Sigmoid colon (tissue), 7 donors: ENCODE results near the gene URB2. TPM values are rescaled to one million over a fixed set of nuclear protein-coding genes. Genes with fewer than 3 reads are reported as not detected.

Experiments
- DNase-seq: peaks from one replicate; pipeline ENCODE4 v3.0.0-alpha.2; 2019
- H3K27ac ChIP-seq, 4 donors: fragments of 200-600 bp; sonication (generic); one replicate each; pipeline ENCODE4 v1.5.1; 2016 to 2019; ENCODE audit warnings: mild to moderate bottlenecking in 1 of 4
- H3K27me3 ChIP-seq, 3 donors: fragments of 200-600 bp; sonication (generic); one replicate each; pipeline ENCODE4 v1.5.1; 2019; ENCODE audit warnings: mild to moderate bottlenecking in 1 of 3
- H3K36me3 ChIP-seq, 4 donors: fragments of 200-600 bp; sonication (generic); one replicate each; pipeline ENCODE4 v1.5.1; 2016 to 2019
- H3K4me1 ChIP-seq, 4 donors: fragments of 200-600 bp; sonication (generic); one replicate each; pipeline ENCODE4 v1.5.1; 2017 to 2019
- H3K4me3 ChIP-seq, 4 donors: fragments of 200-600 bp; sonication (generic); one replicate each; pipeline ENCODE4 v1.5.1; 2017 to 2019; ENCODE audit warnings: mild to moderate bottlenecking in 2 of 4, moderate library complexity in 1 of 4
- H3K9me3 ChIP-seq, 4 donors: fragments of 200-600 bp in 3 of 4; sonication (generic) in 3 of 4; one replicate each; pipeline versions ENCODE4 v1.5.1 to v1.6.1; 2013 to 2019
- CTCF ChIP-seq, 4 experiments: fragments of 450-650 bp in 3 of 4; fragments of 200-600 bp in 1 of 4; IDR thresholded peaks; one replicate each; pipeline ENCODE4 v1.5.1; 2016 to 2019; ENCODE audit warnings: antibody characterized with exemption in 4 of 4, mild to moderate bottlenecking in 3 of 4, moderate library complexity in 2 of 4
- EP300 ChIP-seq, 4 donors: sonication (generic); formaldehyde crosslinking; IDR thresholded peaks; one replicate each; pipeline ENCODE4 v1.6.1; 2017; ENCODE audit warnings: antibody characterized with exemption in 4 of 4
- POLR2A ChIP-seq, 2 donors: fragments of 450-650 bp; IDR thresholded peaks; one replicate each; pipeline ENCODE4 v1.6.1; 2016; ENCODE audit warnings: antibody characterized with exemption in 2 of 2, mild to moderate bottlenecking in 2 of 2, moderate library complexity in 2 of 2
- POLR2AphosphoS5 ChIP-seq, 4 donors: sonication (generic); formaldehyde crosslinking; IDR thresholded peaks; one replicate each; pipeline ENCODE4 v1.6.1; 2017; ENCODE audit warnings: antibody characterized with exemption in 4 of 4
- WGBS, 2 donors: extraction: QIAGEN DNeasy Blood & Tissue Kit; methylation state at CpG; one replicate each; pipeline ENCODE4 v1.1.7; 2013; 5-methylcytosine and 5-hydroxymethylcytosine counted together
- intact Hi-C: fragments of 100-400 bp; cut with DNase I; formaldehyde crosslinking; loops from one replicate; pipeline ENCODE4 v1.15.1; 2023
- polyA plus RNA-seq, 3 donors: library from polyadenylated mRNA; stranded (reverse); fragments of 200-250 nt; gene quantifications; one replicate each; pipeline ENCODE4 v1.2.3, GENCODE V29; 2013
- total RNA-seq, 4 donors: library from RNA; depleted of rRNA; stranded (reverse); fragments of >200 nt; gene quantifications; one replicate each; pipeline ENCODE4 v1.1.0, GENCODE V29; 2016
- donor health status: healthy with polysubstance abuse.
- donor health status: Bipolar disorder and iron deficiency.
- donor health status: healthy.

URB2 gene
- total and polyA plus RNA-seq, 7 donors = 0.60 to 11.7 (median 5.2) TPM

GRCh38 chr1:229608590-229608989 lies 17.5 kb upstream of the URB2 start:
- DNase-seq = no peak
- Histone ChIP-seq H3K4me1 (no peaks in the 10 kb centered on the region), H3K27ac (no peak overlapping the region), H3K4me3 (no peak overlapping the region), H3K9me3 (no peaks in the 10 kb centered on the region), H3K27me3 (no peaks in the 10 kb centered on the region), H3K36me3 (peaks cover 0 to 96% (median 45%) of the 10 kb centered on the region in 4 donors)
- 92 to 95% methylated on average over 2 of the region's 2 CpGs for WGBS, 2 donors
- intact Hi-C loops = no loop called here
- TF ChIP-seq CTCF (IDR thresholded peaks at IDR 0.05) (no peak), POLR2AphosphoS5 (IDR thresholded peaks at IDR 0.05) (no peak)

- no peak overlapping the region for H3K27ac ChIP-seq
- H3K4me3 ChIP-seq = no peak overlapping the region
- peaks cover 0 to 53% (median 32%) of the 10 kb centered on the region in 4 donors for H3K36me3 ChIP-seq
- WGBS, 2 donors = 85 to 95% methylated on average over 5 of the region's 5 CpGs
- no peaks in the 10 kb centered on the region for H3K27me3 ChIP-seq
- TF ChIP-seq POLR2A (IDR thresholded peaks at IDR 0.05) (no peak), POLR2AphosphoS5 (IDR thresholded peaks at IDR 0.05) (no peak), EP300 (IDR thresholded peaks at IDR 0.05) (no peak), CTCF (IDR thresholded peaks at IDR 0.05) (no peak)
- intact Hi-C loops = no loop called here
- peaks cover 0 to 10% (median 5%) of the 10 kb centered on the region in 4 donors for H3K4me1 ChIP-seq
- no peak for DNase-seq
- H3K9me3 ChIP-seq = no peaks in the 10 kb centered on the region
These were observed 12.1 kb upstream of the URB2 start for GRCh38 chr1:229613938-229614337.

GRCh38 chr1:229614701-229615100 lies 11.3 kb upstream of the URB2 start:
- Histone ChIP-seq H3K36me3 (peaks cover 0 to 46% (median 28%) of the 10 kb centered on the region in 4 donors), H3K4me1 (peaks cover 0 to 10% (median 5%) of the 10 kb centered on the region in 4 donors), H3K9me3 (no peaks in the 10 kb centered on the region), H3K27me3 (no peaks in the 10 kb centered on the region), H3K4me3 (no peak overlapping the region), H3K27ac (no peak overlapping the region)
- WGBS, 2 donors = 97 to 98% methylated on average over 2 of the region's 2 CpGs
- no peak for DNase-seq
- intact Hi-C loops = no loop called here
- no peak for TF ChIP-seq POLR2A (IDR thresholded peaks at IDR 0.05)
- TF ChIP-seq CTCF (IDR thresholded peaks at IDR 0.05) = no peak
- no peak for TF ChIP-seq EP300 (IDR thresholded peaks at IDR 0.05)
- no peak for TF ChIP-seq POLR2AphosphoS5 (IDR thresholded peaks at IDR 0.05)

GRCh38 chr1:229617351-229618100 lies 8.5 kb upstream of the URB2 start:
- Histone ChIP-seq H3K36me3 (peaks cover 0 to 18% (median 8%) of the 10 kb centered on the region in 4 donors), H3K27me3 (no peaks in the 10 kb centered on the region), H3K27ac (no peak overlapping the region), H3K4me3 (no peak overlapping the region), H3K9me3 (no peaks in the 10 kb centered on the region), H3K4me1 (peaks cover 0 to 34% (median 15%) of the 10 kb centered on the region in 4 donors)
- no peak for DNase-seq
- TF ChIP-seq POLR2A (IDR thresholded peaks at IDR 0.05) = no peak
- no peak for TF ChIP-seq EP300 (IDR thresholded peaks at IDR 0.05)
- no peak for TF ChIP-seq POLR2AphosphoS5 (IDR thresholded peaks at IDR 0.05)
- no peak for TF ChIP-seq CTCF (IDR thresholded peaks at IDR 0.05)
- WGBS, 2 donors = 90% methylated on average over 11 of the region's 11 CpGs
- intact Hi-C loops = no loop called here

GRCh38 chr1:229619002-229619401 lies 7.0 kb upstream of the URB2 start:
- intact Hi-C loops = no loop called here
- TF ChIP-seq CTCF (IDR thresholded peaks at IDR 0.05) (no peak), POLR2AphosphoS5 (IDR thresholded peaks at IDR 0.05) (no peak), EP300 (IDR thresholded peaks at IDR 0.05) (no peak), POLR2A (IDR thresholded peaks at IDR 0.05) (no peak)

More at GRCh38 chr1:229619002-229619401, 7.0 kb upstream of the URB2 start:
- Histone ChIP-seq H3K9me3 (no peaks in the 10 kb centered on the region), H3K36me3 (peaks cover 0 to 3% (median under 1%) of the 10 kb centered on the region in 4 donors), H3K4me1 (peaks cover 0 to 48% (median 25%) of the 10 kb centered on the region in 4 donors), H3K27me3 (no peaks in the 10 kb centered on the region), H3K27ac (no peak overlapping the region), H3K4me3 (no peak overlapping the region)
- no peak for DNase-seq
